Stomach (tissue), 9 donors: ENCODE data around the gene CCDC80. TPM values are rescaled to one million over a fixed set of nuclear protein-coding genes. Genes with fewer than 3 reads are reported as not detected.

Experiments used
- DNase-seq, 2 donors: peaks; one replicate each; pipeline versions ENCODE4 v3.0.0 to v3.0.0-alpha.2; 2013 to 2019
- H3K27ac ChIP-seq, 5 donors: fragments of 200-600 bp in 4 of 5; sonication (generic) in 4 of 5; one replicate each; pipeline ENCODE4 v1.5.1; 2013 to 2019; ENCODE audit warnings: mild to moderate bottlenecking in 1 of 5, moderate library complexity in 1 of 5
- H3K27me3 ChIP-seq, 3 donors: fragments of 200-600 bp; sonication (generic); one replicate each; pipeline ENCODE4 v1.5.1; 2017 to 2019; ENCODE audit warnings: mixed run types in 1 of 3
- H3K36me3 ChIP-seq, 4 donors: fragments of 200-600 bp; sonication (generic); 1 replicate in 3 of 4; 2 replicates in 1 of 4; pipeline ENCODE4 v1.5.1; 2016 to 2019
- H3K4me1 ChIP-seq, 4 donors: fragments of 200-600 bp; sonication (generic); one replicate each; pipeline ENCODE4 v1.5.1; 2016 to 2019
- H3K4me3 ChIP-seq, 4 donors: fragments of 200-600 bp; sonication (generic) in 3 of 4; one replicate each; pipeline ENCODE4 v1.5.1; 2016 to 2019; ENCODE audit warnings: mild to moderate bottlenecking in 1 of 4
- H3K9me3 ChIP-seq, 4 donors: fragments of 200-600 bp; sonication (generic); one replicate each; pipeline ENCODE4 v1.5.1; 2016 to 2019
- CTCF ChIP-seq, 7 experiments: fragments of 450-650 bp in 4 of 7; fragments of 200-600 bp in 3 of 7; sonication (generic) in 3 of 7; IDR thresholded peaks; one replicate each; pipeline ENCODE4 v1.5.1; 2016 to 2019; ENCODE audit warnings: antibody characterized with exemption in 7 of 7, control low read depth in 2 of 7, mild to moderate bottlenecking in 1 of 7
- EP300 ChIP-seq: sonication (generic); formaldehyde crosslinking; IDR thresholded peaks from one replicate; pipeline ENCODE4 v1.6.1; 2017; ENCODE audit warnings: antibody characterized with exemption
- POLR2A ChIP-seq, 4 donors: fragments of 450-650 bp; IDR thresholded peaks; one replicate each; pipeline ENCODE4 v1.6.1; 2016; ENCODE audit warnings: antibody characterized with exemption in 4 of 4, control low read depth in 2 of 4, mild to moderate bottlenecking in 1 of 4, moderate library complexity in 1 of 4
- POLR2AphosphoS5 ChIP-seq, 3 donors: sonication (generic); formaldehyde crosslinking; IDR thresholded peaks; one replicate each; pipeline ENCODE4 v1.6.1; 2016; ENCODE audit warnings: antibody characterized with exemption in 3 of 3
- WGBS, 5 donors: extraction: QIAGEN DNeasy Blood & Tissue Kit in 3 of 5; methylation state at CpG; one replicate each; pipeline versions ENCODE4 v1.1.5 to v1.1.7; 2013 to 2018; 5-methylcytosine and 5-hydroxymethylcytosine counted together
- intact Hi-C: fragments of 100-400 bp; cut with DNase I; formaldehyde crosslinking; loops from one replicate; pipeline ENCODE4 v1.15.1; 2023; ENCODE audit warnings: low total_unique reads
- polyA plus RNA-seq, 3 donors: library from polyadenylated mRNA; stranded (reverse); fragments of 200-250 nt; gene quantifications; one replicate each; pipeline ENCODE4 v1.2.3, GENCODE V29; 2013
- total RNA-seq, 5 donors: library from RNA; depleted of rRNA; stranded (reverse); fragments of >200 nt; gene quantifications; one replicate each; pipeline versions ENCODE4 v1.1.0 to v1.2.3, GENCODE V29; 2014 to 2016
- donor health status: healthy with polysubstance abuse.
- donor health status: Bipolar disorder and iron deficiency.
- donor health status: healthy.

The CCDC80 gene
- total and polyA plus RNA-seq, 8 donors: 2.3 to 158 (median 11.5) TPM

GRCh38 chr3:112561484-112561733 is 79.5 kb downstream of the CCDC80 start:
- peaks cover 20 to 57% (median 38%) of the 10 kb centered on the region in 4 donors for H3K4me1 ChIP-seq
- H3K27ac ChIP-seq: peak overlapping the region; percentile 95 to 99 (median 97)
- no peak for TF ChIP-seq EP300
- TF ChIP-seq CTCF (IDR thresholded peaks at IDR 0.05): no peak
- no peak for TF ChIP-seq POLR2AphosphoS5 (IDR thresholded peaks at IDR 0.05)
- TF ChIP-seq POLR2A (IDR thresholded peaks at IDR 0.05): no peak
- H3K27me3 ChIP-seq: no peaks in the 10 kb centered on the region
- intact Hi-C loops: no loop called here
- H3K36me3 ChIP-seq: peaks cover 0 to 24% (median 20%) of the 10 kb centered on the region in 4 donors
- no peaks in the 10 kb centered on the region for H3K9me3 ChIP-seq
- DNase-seq: no peak
- 0 to 8% (median 1%) methylated on average over 2 to 29 of the region's 29 CpGs for WGBS, 5 donors
- H3K4me3 ChIP-seq: peak overlapping the region; percentile 83 to 96 (median 90)

- Histone ChIP-seq H3K27me3 (no peaks in the 10 kb centered on the region), H3K4me1 (peaks cover 20 to 58% (median 42%) of the 10 kb centered on the region in 4 donors), H3K36me3 (peaks cover 0 to 21% (median 18%) of the 10 kb centered on the region in 4 donors), H3K4me3 (peak overlapping the region; percentile 83 to 96 (median 90)), H3K9me3 (no peaks in the 10 kb centered on the region), H3K27ac (peak overlapping the region; percentile 95 to 99 (median 97))
- peak; percentile 71 to 93 for DNase-seq
- 0% methylated on average over 23 to 29 of the region's 29 CpGs for WGBS, 5 donors
- no peak for TF ChIP-seq CTCF (IDR thresholded peaks at IDR 0.05)
- TF ChIP-seq POLR2AphosphoS5 (IDR thresholded peaks at IDR 0.05): peak in 2 of 3 donors; percentile 25 to 48
- intact Hi-C loops: no loop called here
Observed at GRCh38 chr3:112560721-112561483, 80.0 kb downstream of the CCDC80 start.

GRCh38 chr3:112560307-112560706 is 80.6 kb downstream of the CCDC80 start:
- Histone ChIP-seq H3K36me3 (peaks cover 0 to 18% (median 14%) of the 10 kb centered on the region in 4 donors), H3K27me3 (no peaks in the 10 kb centered on the region), H3K27ac (peak overlapping the region in 4 of 5 donors; percentile 95 to 99 (median 97)), H3K4me3 (peak overlapping the region; percentile 83 to 96 (median 90)), H3K9me3 (no peaks in the 10 kb centered on the region), H3K4me1 (peaks cover 20 to 64% (median 48%) of the 10 kb centered on the region in 4 donors)
- peak in 1 of 2 donors; percentile 7 for DNase-seq
- WGBS, 5 donors: 11 to 21% (median 14%) methylated on average over 2 of the region's 2 CpGs
- TF ChIP-seq POLR2A (IDR thresholded peaks at IDR 0.05) (no peak), CTCF (IDR thresholded peaks at IDR 0.05) (no peak), POLR2AphosphoS5 (IDR thresholded peaks at IDR 0.05) (no peak), EP300 (no peak)
- intact Hi-C loops: no loop called here

DNA sequence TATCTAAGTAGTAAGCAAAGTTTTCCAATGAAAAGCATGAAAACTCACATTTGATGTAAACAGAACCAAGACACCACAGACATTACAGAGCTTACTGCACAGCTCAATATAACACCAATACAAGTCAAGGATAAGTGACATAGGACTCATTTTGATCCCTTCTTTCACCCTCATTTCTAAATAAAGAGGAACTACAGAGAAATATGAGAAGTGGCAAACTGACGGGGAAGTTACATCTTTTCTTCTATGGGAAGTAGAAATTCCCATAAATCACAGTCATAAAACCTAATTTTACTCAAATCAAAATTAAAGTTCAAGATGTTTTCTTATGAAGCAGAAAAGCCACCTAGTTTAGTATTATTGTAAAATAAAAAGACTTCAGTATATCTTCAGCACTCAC is 83.0 kb downstream of the CCDC80 start:
- DNase-seq: no peak
- peaks cover 0 to 12% (median 10%) of the 10 kb centered on the region in 4 donors for H3K36me3 ChIP-seq
- H3K4me1 ChIP-seq: peaks cover 17 to 71% (median 50%) of the 10 kb centered on the region in 4 donors
- no peaks in the 10 kb centered on the region for H3K9me3 ChIP-seq
- peak overlapping the region in 1 of 5 donors; percentile 7 for H3K27ac ChIP-seq
- H3K27me3 ChIP-seq: no peaks in the 10 kb centered on the region
- WGBS, 5 donors: 77 to 90% (median 83%) methylated on average over 1 of the region's 1 CpG
- TF ChIP-seq EP300: no peak
- H3K4me3 ChIP-seq: no peak overlapping the region
- intact Hi-C loops: no loop called here
